ENCODE data around the gene PAF1.
"Not testable (repeated sequence)": the region's sequence is repeated elsewhere in the genome, so short reads cannot be mapped to it uniquely, and the experiment has no call there.

The PAF1 gene

DNA sequence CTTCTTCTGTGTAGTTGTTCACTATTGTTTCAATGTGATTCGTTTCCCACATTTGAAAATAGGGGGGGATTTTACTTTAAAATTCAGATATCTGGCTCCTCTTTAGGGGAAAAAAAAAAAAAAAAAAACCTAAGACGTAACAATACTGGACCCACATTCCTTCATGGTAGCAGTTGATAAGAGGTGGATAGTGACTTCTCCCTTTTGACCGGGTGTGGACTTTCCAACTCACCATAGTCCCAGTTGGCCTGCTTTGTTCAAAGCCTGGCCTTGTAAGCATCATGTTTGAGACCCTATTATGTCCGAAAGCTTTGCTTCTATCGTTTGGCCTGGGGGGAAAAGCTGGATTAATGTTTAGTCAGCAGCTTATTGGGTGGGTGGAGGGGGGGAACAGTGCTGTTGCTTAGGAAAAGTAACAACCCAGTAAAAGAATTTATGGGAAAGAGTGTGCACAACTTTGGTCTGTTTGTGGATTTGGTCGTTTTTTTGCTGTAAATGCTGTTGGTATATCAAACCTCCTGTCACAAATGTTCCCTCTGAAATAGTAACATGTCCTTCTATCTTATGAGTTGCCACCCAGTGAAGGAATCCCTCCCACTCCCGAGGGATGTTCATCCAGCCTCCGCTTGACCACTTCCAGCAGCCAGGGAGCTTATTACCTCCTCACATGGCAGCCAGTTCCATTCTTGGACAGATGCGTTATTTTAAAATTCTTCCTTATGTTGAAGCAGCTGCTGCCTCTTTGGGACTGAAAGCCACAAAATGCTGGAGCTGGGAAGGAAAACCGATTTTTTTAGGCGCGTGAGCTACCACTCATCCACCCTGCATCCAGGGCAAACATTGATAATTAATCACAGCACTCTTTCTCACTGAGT, 38.3 kb downstream of the PAF1 start:
- no peak for DNase-seq (ENCODE audit: low read depth in 2 of 2)

DNA sequence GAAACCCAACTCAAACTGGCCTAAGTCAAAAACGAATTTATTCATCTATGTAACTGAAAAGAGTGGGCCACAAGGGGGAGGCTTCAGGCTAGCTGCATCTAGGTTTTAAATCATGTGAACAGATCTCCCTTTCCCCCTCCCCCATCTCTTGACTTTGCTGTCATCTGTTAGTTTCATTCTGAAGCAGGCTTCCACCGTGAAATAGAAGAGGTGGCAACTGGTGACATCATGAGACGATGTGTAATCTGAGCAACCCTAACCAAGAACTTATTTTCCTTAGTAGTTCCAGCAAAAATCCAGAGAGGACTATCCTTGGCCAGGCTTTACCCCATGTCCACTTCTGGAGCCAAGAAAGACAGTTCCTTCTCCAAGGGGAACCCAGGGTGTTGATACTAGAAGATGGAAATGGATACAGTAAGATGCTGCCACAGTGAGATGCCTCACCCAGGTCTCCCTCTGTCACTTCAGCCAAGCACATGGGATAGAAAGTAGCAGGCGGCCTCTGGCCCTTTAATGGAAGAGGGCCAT, 39.3 kb downstream of the PAF1 start:
- peak in 1 of 2 donors; percentile 25 for DNase-seq (ENCODE audit: low read depth in 2 of 2)

- DNase-seq (ENCODE audit: low read depth in 2 of 2) = no peak
Measured at GRCh38 chr19:39350156-39350555, 40.8 kb downstream of the PAF1 start.

GRCh38 chr19:39349326-39349725, 41.6 kb downstream of the PAF1 start:
- DNase-seq (ENCODE audit: low read depth in 2 of 2) = no peak

DNA sequence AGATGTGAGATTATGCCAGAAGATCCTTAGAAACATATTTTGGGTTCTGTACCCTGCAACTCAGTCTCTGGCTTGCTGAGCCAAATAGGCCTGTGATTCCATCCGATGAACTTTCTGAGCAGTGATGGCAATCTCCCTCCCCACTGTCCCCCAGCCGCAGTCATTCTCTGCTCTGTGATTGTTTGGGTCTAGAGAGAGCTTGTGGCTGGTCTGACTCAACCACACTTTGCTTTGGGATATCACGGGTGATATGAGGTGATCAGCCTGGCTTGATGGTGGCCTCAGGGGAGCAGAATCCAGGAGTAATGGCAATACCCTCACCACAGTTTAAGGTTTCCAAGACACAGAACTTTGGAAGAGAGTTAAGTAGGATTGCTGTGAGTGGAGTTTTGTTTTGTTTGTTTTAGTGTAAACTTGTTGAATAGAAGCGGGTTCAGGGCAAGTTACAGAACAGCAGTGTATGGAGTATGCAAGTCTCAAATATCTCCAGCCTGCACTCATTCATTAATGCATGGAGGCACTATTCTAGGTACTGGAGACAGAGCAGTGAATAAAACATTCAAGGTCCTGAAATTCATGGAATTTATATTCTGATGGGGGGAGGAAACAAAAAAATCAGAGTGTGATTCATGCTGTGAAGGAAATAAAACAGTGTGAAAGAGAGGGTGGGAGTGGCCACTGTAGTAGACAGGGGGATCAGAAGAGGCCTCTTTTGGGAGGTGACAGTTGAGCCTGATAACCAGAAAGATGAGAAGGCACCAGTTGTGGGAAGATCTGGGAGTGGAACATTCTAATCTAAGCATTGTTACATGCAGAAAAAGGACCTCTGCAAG, 43.4 kb downstream of the PAF1 start:
- no peak for DNase-seq (ENCODE audit: low read depth in 2 of 2)

- no peak for DNase-seq (ENCODE audit: low read depth in 2 of 2)
Measured at GRCh38 chr19:39345956-39346355, 45.0 kb downstream of the PAF1 start.

DNA sequence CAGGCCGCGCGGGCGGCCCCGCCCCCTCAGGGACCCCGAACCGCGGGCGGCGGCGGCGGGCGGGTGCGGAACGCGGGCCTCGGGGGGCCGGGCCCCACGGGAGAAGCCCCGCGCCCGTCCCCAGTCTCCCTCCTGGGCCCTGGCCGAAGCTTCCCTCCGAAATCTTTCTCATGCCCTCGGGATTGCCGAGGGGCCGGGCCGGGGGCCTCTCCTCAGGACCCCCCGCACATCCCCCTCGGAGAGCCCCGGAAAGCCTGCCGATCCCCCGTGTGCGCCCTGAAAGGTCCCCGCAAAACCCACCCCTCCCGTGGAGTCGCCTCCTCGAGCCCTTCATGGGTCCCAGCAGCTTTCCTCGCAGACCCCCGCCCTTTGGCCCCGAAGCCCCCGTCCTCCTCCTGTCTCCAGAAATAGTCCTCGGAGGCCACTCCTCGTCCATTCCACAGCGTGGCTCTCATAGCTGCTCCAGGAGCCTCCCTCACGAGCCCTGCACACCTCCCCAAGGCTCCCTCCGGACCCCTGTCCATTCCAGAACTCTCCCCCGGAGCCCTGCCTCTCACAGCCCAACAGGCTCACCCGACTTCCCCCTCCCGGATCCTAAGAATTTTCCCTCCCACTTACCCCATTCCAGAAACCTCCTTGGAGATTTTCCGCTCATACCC, 48.1 kb downstream of the PAF1 start:
- DNase-seq (ENCODE audit: low read depth in 2 of 2) = no peak

GRCh38 chr19:39341719-39342604, 48.9 kb downstream of the PAF1 start, which contains the start of gene SAMD4B:
SAMD4B (plus strand) TSS chr19:39342421; CDS start chr19:39356894, 14,473 bp downstream.
- DNase-seq (ENCODE audit: low read depth in 2 of 2) = peak; percentile 98 to 99

DNA sequence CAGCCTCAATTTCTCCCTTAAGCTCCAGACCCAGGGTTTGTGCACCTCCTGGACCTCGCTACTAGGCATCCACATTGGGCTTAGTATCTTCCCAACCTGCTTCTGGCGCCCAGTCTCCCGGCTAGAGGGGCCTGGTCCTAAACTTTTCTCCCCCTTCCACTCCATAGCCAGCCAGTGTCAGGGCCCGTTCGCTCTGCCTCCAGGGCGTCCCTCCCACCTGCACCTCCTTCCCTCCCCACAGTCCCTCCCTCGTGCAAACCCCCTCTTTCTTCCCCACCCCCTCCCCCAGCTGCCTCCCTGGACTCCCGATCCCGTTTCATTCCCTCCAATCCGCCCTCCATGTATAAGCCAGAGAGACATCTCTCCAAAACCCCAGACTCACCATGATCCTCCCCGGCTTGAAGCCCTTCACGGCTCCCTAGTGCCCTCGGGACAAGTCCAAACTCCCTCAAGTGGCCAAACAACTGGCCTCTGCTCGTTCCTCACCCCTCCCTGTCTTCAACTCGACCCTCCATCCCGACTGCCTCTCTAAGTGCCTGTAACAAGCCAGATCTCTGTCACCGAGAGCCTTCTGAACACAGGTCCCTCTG, 49.7 kb downstream of the PAF1 start:
- DNase-seq (ENCODE audit: low read depth in 2 of 2) = no peak

DNA sequence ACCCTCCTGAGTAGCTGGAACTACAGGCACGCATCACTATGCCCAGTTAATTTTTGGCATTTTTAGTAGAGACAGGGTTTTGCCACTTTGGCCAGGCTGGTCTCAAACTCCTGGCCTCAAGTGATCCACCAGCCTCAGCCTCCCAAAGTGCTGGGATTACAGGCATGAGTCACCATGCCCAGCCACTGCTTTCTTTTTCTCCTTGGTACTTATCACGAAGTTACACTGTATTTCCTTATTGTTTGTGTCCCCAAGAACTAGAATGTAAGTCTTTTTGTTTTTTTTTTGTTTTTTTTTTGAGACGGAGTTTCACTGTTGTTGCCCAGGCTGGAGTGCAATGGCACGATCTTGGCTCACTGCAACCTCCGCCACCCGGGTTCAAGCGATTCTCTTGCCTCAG, 50.8 kb downstream of the PAF1 start:
- DNase-seq (ENCODE audit: low read depth in 2 of 2) = not testable (repeated sequence)

- DNase-seq (ENCODE audit: low read depth in 2 of 2) = no peak
Measured at GRCh38 chr19:39339674-39340073, 51.2 kb downstream of the PAF1 start.

GRCh38 chr19:39336483-39336882, 54.4 kb downstream of the PAF1 start:
- DNase-seq (ENCODE audit: low read depth in 2 of 2) = no peak

All from stimulated activated CD8-positive, alpha-beta memory T cell treated with anti-CD3 and anti-CD28 coated beads, Interleukin-2, amount 100 ng/mL, for 48 hours (primary cell).